ENCODE measurements around the gene SAMD4A. TPM values are rescaled to one million over a fixed set of nuclear protein-coding genes. Genes with fewer than 3 reads are reported as not detected.
A peak's percentile ranks its signal among the peaks of the same experiment; 100 is the strongest.

SAMD4A gene
- total RNA-seq, 4 donors from 2014 or later: 15.3 to 40.2 (median 22.3) TPM

DNA sequence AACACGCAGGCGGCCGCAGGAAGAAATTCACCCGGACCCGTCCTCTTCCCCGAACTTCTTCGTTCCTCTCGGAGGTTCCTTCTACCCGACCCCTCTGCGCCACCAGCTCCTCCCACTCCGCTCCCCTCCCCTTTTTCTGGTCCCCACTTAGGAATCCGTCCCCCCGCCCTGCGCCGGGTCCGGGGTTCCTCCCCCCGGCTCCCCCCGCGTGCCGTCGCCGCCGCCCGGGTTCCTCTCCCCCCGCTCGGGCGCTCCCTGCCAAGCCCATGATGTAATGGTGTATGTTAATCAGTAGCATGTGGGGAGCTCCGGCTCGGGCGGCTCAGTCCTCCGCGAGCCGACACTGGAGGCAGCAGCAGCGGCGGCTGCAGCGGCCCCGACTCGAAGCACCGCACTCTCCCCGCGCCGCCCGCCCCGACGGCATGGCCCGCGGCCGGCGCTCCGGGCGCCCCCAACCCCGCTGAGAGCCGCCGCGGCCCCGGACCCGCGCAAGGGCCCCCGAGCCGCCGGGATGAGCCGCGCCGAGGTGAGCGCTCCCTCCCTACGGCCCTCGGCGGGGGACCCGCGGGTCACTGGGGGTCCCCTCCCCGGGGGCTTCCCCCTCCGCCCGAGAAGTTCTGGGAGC, 1.0 kb upstream of the SAMD4A start:
- Histone ChIP-seq H3K9me3 (no peaks in the 10 kb centered on the region), H3K4me1 (peaks cover 0 to 31% (median 27%) of the 10 kb centered on the region in 4 donors), H3K27me3 (no peaks in the 10 kb centered on the region), H3K27ac (peak overlapping the region; percentile 97 to 99 (median 98)), H3K4me3 (peak overlapping the region; percentile 51 to 77 (median 70)), H3K36me3 (no peaks in the 10 kb centered on the region)
- intact Hi-C loops (cut with DNase I; ENCODE audit: low total_unique reads) (loop anchor here (1.0 to 5.0 kb wide), 3 partner anchors 106 to 207 kb away; no protein-coding TSS in a partner anchor), in situ Hi-C loops (cut with MboI; ENCODE audit: low pct_ligation_motif_present in 1 of 4, low pct_unique_long_range_greater_than_20kb in 1 of 4, low sequenced_read_pairs in 3 of 4) (no loop called here)
- DNase-seq: peak; percentile 94
- 0% methylated on average over 5 to 50 of the region's 73 CpGs for WGBS, 2 donors (ENCODE audit: low coverage in 1 of 2)
- TF ChIP-seq POLR2A (IDR thresholded peaks at IDR 0.05): peak; percentile 0
- no peak for TF ChIP-seq CTCF (IDR thresholded peaks at IDR 0.05)
- TF ChIP-seq EP300 (IDR thresholded peaks at IDR 0.05; ENCODE audit: low read depth): peak; percentile 59
- peak; percentile 95 to 98 (median 96) for TF ChIP-seq POLR2AphosphoS5 (IDR thresholded peaks at IDR 0.05)

DNA sequence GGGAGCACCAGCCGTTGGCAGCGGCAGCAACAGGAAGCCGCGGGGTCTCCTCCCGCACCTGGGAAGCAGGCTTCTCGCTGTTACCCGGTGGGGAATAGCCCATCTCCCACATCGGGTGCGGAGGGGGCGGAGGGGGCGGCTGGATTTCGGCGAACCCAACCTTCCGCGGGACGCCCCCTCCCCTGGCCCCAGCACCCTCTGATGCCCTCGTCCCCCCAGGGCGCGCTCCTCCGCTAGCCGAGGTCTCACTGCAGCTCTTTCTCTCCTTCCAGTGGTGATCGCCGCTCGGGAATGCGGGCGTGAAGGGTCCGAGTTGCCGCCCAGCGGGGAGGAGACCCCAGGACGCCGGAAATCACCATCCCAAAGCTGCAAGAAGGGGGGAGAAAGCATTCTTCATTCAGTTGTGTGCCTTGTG, 303 bp downstream of the SAMD4A start:
- H3K27me3 ChIP-seq: no peaks in the 10 kb centered on the region
- peak overlapping the region; percentile 97 to 99 (median 98) for H3K27ac ChIP-seq
- peak overlapping the region; percentile 51 to 77 (median 70) for H3K4me3 ChIP-seq
- peak in 2 of 3 donors; percentile 3 to 60 for TF ChIP-seq POLR2AphosphoS5 (IDR thresholded peaks at IDR 0.05)
- TF ChIP-seq EP300 (IDR thresholded peaks at IDR 0.05; ENCODE audit: low read depth): no peak
- no peak for TF ChIP-seq CTCF (IDR thresholded peaks at IDR 0.05)
- TF ChIP-seq POLR2A (IDR thresholded peaks at IDR 0.05): peak; percentile 29
- in situ Hi-C loops (cut with MboI; ENCODE audit: low pct_ligation_motif_present in 1 of 4, low pct_unique_long_range_greater_than_20kb in 1 of 4, low sequenced_read_pairs in 3 of 4): no loop called here
- no peaks in the 10 kb centered on the region for H3K9me3 ChIP-seq
- 0% methylated on average over 10 to 28 of the region's 31 CpGs for WGBS, 2 donors (ENCODE audit: low coverage in 1 of 2)
- peaks cover 0 to 5% (median 0%) of the 10 kb centered on the region in 4 donors for H3K36me3 ChIP-seq
- DNase-seq: peak; percentile 34
- intact Hi-C loops (cut with DNase I; ENCODE audit: low total_unique reads): loop anchor here (5.0 kb wide), 2 partner anchors 105 to 125 kb away; no protein-coding TSS in a partner anchor
- H3K4me1 ChIP-seq: peaks cover 0 to 35% (median 28%) of the 10 kb centered on the region in 4 donors

- Histone ChIP-seq H3K4me3 (peak overlapping the region; percentile 51 to 77 (median 70)), H3K4me1 (peaks cover 0 to 35% (median 28%) of the 10 kb centered on the region in 4 donors), H3K36me3 (peaks cover 0 to 11% (median 0%) of the 10 kb centered on the region in 4 donors), H3K27me3 (no peaks in the 10 kb centered on the region), H3K9me3 (no peaks in the 10 kb centered on the region), H3K27ac (peak overlapping the region; percentile 97 to 99 (median 98))
- in situ Hi-C loops (cut with MboI; ENCODE audit: low pct_ligation_motif_present in 1 of 4, low pct_unique_long_range_greater_than_20kb in 1 of 4, low sequenced_read_pairs in 3 of 4) (no loop called here), intact Hi-C loops (cut with DNase I; ENCODE audit: low total_unique reads) (loop anchor here (5.0 kb wide), 2 partner anchors 104 to 124 kb away; no protein-coding TSS in a partner anchor)
- peak; percentile 49 for DNase-seq
- TF ChIP-seq CTCF (IDR thresholded peaks at IDR 0.05): no peak
- TF ChIP-seq POLR2AphosphoS5 (IDR thresholded peaks at IDR 0.05): peak in 2 of 3 donors; percentile 14 to 46
- no peak for TF ChIP-seq EP300 (IDR thresholded peaks at IDR 0.05; ENCODE audit: low read depth)
- TF ChIP-seq POLR2A (IDR thresholded peaks at IDR 0.05): peak; percentile 14
- 0 to 1% methylated on average over 4 to 44 of the region's 70 CpGs for WGBS, 2 donors (ENCODE audit: low coverage in 1 of 2)
Observed at GRCh38 chr14:54567639-54568561, 972 bp downstream of the SAMD4A start.

Data from transverse colon (tissue), 4 donors.